Activated T-cell treated with anti-CD3 and anti-CD28 coated beads, Interleukin-2, amount 50 U/mL, for 72 hours (primary cell): ENCODE results near the gene SCGN. TPM values are rescaled to one million over a fixed set of nuclear protein-coding genes. Genes with fewer than 3 reads are reported as not detected.

Experiments
- ATAC-seq, 2 donors: fragments of 150-1000 bp; cut with Tn5 transposase; replicated peaks in 1 of 2; 2 replicates each; pipeline ENCODE4 v1.10.0; 2021; ENCODE audit warnings: moderate library complexity in 2 of 2, mild to moderate bottlenecking in 1 of 2
- DNase-seq, 2 donors: peaks; one replicate each; pipeline ENCODE4 v3.0.0; 2021 to 2022; ENCODE audit warnings: mixed read lengths in 1 of 2
- H3K27ac Mint-ChIP-seq: one replicate; pipeline ENCODE4 v1.8.0; 2022; ENCODE audit warnings: mild to moderate bottlenecking, moderate library complexity, mixed read lengths
- H3K27me3 Mint-ChIP-seq: one replicate; pipeline ENCODE4 v1.8.0; 2022; ENCODE audit warnings: low read depth, mixed read lengths
- H3K36me3 Mint-ChIP-seq, 2 donors: one replicate each; pipeline ENCODE4 v1.8.0; 2022; ENCODE audit warnings: mixed read lengths in 2 of 2, mild to moderate bottlenecking in 1 of 2; ENCODE audit not compliant: insufficient read depth in 2 of 2
- H3K4me1 Mint-ChIP-seq: one replicate; pipeline ENCODE4 v1.8.0; 2022; ENCODE audit warnings: low read depth, mixed read lengths
- H3K4me3 Mint-ChIP-seq, 2 donors: one replicate each; pipeline ENCODE4 v1.8.0; 2022; ENCODE audit warnings: mild to moderate bottlenecking in 2 of 2, mixed read lengths in 2 of 2, moderate library complexity in 2 of 2
- H3K9me3 Mint-ChIP-seq, 2 donors: one replicate each; pipeline ENCODE4 v1.8.0; 2022; ENCODE audit warnings: mixed read lengths in 2 of 2
- total RNA-seq, 2 donors: library from RNA; stranded (reverse); gene quantifications; one replicate each; pipeline ENCODE4 v1.2.3, GENCODE V29; 2022

Gene SCGN
- total RNA-seq, 2 donors from 2014 or later: not detected

- Mint-ChIP-seq H3K9me3 (peaks cover 0 to 2% of the 10 kb centered on the region in 2 donors), H3K4me3 (no peak overlapping the region), H3K36me3 (no peaks in the 10 kb centered on the region), H3K27ac (no peak overlapping the region), H3K4me1 (no peaks in the 10 kb centered on the region), H3K27me3 (peaks cover 39% of the 10 kb centered on the region)
- DNase-seq (no peak), ATAC-seq (no peak)
Measured at GRCh38 chr6:25681848-25682247, 29.8 kb downstream of the SCGN start.

GRCh38 chr6:25682324-25682723 lies 30.3 kb downstream of the SCGN start:
- Mint-ChIP-seq H3K27me3 (peaks cover 39% of the 10 kb centered on the region), H3K4me1 (no peaks in the 10 kb centered on the region), H3K4me3 (no peak overlapping the region), H3K36me3 (no peaks in the 10 kb centered on the region), H3K27ac (no peak overlapping the region), H3K9me3 (peaks cover 0 to 2% of the 10 kb centered on the region in 2 donors)
- DNase-seq (no peak), ATAC-seq (no peak)

GRCh38 chr6:25684565-25684964 lies 32.5 kb downstream of the SCGN start:
- Mint-ChIP-seq H3K4me1 (no peaks in the 10 kb centered on the region), H3K27me3 (peaks cover 34% of the 10 kb centered on the region), H3K36me3 (no peaks in the 10 kb centered on the region), H3K27ac (no peak overlapping the region), H3K9me3 (peaks cover 0 to 2% of the 10 kb centered on the region in 2 donors), H3K4me3 (no peak overlapping the region)
- no peak for DNase-seq
- no peak for ATAC-seq

GRCh38 chr6:25685251-25685650 lies 33.2 kb downstream of the SCGN start:
- Mint-ChIP-seq H3K27me3 (peaks cover 34% of the 10 kb centered on the region), H3K36me3 (no peaks in the 10 kb centered on the region), H3K9me3 (peaks cover 0 to 2% of the 10 kb centered on the region in 2 donors), H3K4me1 (no peaks in the 10 kb centered on the region), H3K4me3 (no peak overlapping the region), H3K27ac (no peak overlapping the region)
- DNase-seq: no peak
- no peak for ATAC-seq

- no peak overlapping the region for H3K4me3 Mint-ChIP-seq
- no peaks in the 10 kb centered on the region for H3K4me1 Mint-ChIP-seq
- ATAC-seq (no peak), DNase-seq (no peak)
- H3K9me3 Mint-ChIP-seq: peaks cover 0 to 2% of the 10 kb centered on the region in 2 donors
- peaks cover 32% of the 10 kb centered on the region for H3K27me3 Mint-ChIP-seq
- no peak overlapping the region for H3K27ac Mint-ChIP-seq
- H3K36me3 Mint-ChIP-seq: no peaks in the 10 kb centered on the region
Measured at GRCh38 chr6:25685896-25686295, 33.9 kb downstream of the SCGN start.

- no peak overlapping the region for H3K27ac Mint-ChIP-seq
- DNase-seq (no peak), ATAC-seq (no peak)
- H3K36me3 Mint-ChIP-seq: no peaks in the 10 kb centered on the region
- no peak overlapping the region for H3K4me3 Mint-ChIP-seq
- peaks cover 35% of the 10 kb centered on the region for H3K27me3 Mint-ChIP-seq
- H3K9me3 Mint-ChIP-seq: peaks cover 0 to 2% of the 10 kb centered on the region in 2 donors
- no peaks in the 10 kb centered on the region for H3K4me1 Mint-ChIP-seq
Measured at GRCh38 chr6:25686856-25687255, 34.8 kb downstream of the SCGN start.

GRCh38 chr6:25689966-25690365 lies 38.0 kb downstream of the SCGN start:
- DNase-seq (no peak), ATAC-seq (no peak)
- peaks cover 33% of the 10 kb centered on the region for H3K27me3 Mint-ChIP-seq
- H3K4me3 Mint-ChIP-seq: no peak overlapping the region
- H3K9me3 Mint-ChIP-seq: peaks cover 0 to 2% of the 10 kb centered on the region in 2 donors
- H3K36me3 Mint-ChIP-seq: no peaks in the 10 kb centered on the region
- H3K4me1 Mint-ChIP-seq: no peaks in the 10 kb centered on the region
- no peak overlapping the region for H3K27ac Mint-ChIP-seq

- DNase-seq: no peak
- Mint-ChIP-seq H3K9me3 (no peaks in the 10 kb centered on the region), H3K4me3 (no peak overlapping the region), H3K27me3 (peaks cover 33% of the 10 kb centered on the region), H3K36me3 (no peaks in the 10 kb centered on the region), H3K27ac (no peak overlapping the region), H3K4me1 (no peaks in the 10 kb centered on the region)
- no peak for ATAC-seq
Measured at GRCh38 chr6:25691894-25692293, 39.9 kb downstream of the SCGN start.

GRCh38 chr6:25692472-25692871 lies 40.5 kb downstream of the SCGN start:
- ATAC-seq (no peak), DNase-seq (no peak)
- H3K27me3 Mint-ChIP-seq: peaks cover 39% of the 10 kb centered on the region
- H3K9me3 Mint-ChIP-seq: no peaks in the 10 kb centered on the region
- no peaks in the 10 kb centered on the region for H3K4me1 Mint-ChIP-seq
- no peak overlapping the region for H3K4me3 Mint-ChIP-seq
- H3K27ac Mint-ChIP-seq: no peak overlapping the region
- no peaks in the 10 kb centered on the region for H3K36me3 Mint-ChIP-seq

- Mint-ChIP-seq H3K4me1 (no peaks in the 10 kb centered on the region), H3K27me3 (peaks cover 47% of the 10 kb centered on the region), H3K27ac (no peak overlapping the region), H3K9me3 (no peaks in the 10 kb centered on the region), H3K4me3 (no peak overlapping the region), H3K36me3 (peaks cover 0 to 1% of the 10 kb centered on the region in 2 donors)
- no peak for ATAC-seq
- no peak for DNase-seq
Measured at GRCh38 chr6:25694366-25694765, 42.4 kb downstream of the SCGN start.

GRCh38 chr6:25695671-25696070 lies 43.7 kb downstream of the SCGN start:
- H3K27ac Mint-ChIP-seq: no peak overlapping the region
- ATAC-seq (no peak), DNase-seq (no peak)
- H3K27me3 Mint-ChIP-seq: peaks cover 38% of the 10 kb centered on the region
- no peaks in the 10 kb centered on the region for H3K4me1 Mint-ChIP-seq
- H3K9me3 Mint-ChIP-seq: no peaks in the 10 kb centered on the region
- no peak overlapping the region for H3K4me3 Mint-ChIP-seq
- peaks cover 0 to 1% of the 10 kb centered on the region in 2 donors for H3K36me3 Mint-ChIP-seq

- Mint-ChIP-seq H3K4me3 (no peak overlapping the region), H3K9me3 (no peaks in the 10 kb centered on the region), H3K27me3 (peaks cover 26% of the 10 kb centered on the region), H3K27ac (no peak overlapping the region), H3K4me1 (no peaks in the 10 kb centered on the region), H3K36me3 (peaks cover 0 to 1% of the 10 kb centered on the region in 2 donors)
- ATAC-seq: no peak
- DNase-seq: no peak
Measured at GRCh38 chr6:25697537-25698340, 45.7 kb downstream of the SCGN start.

GRCh38 chr6:25698631-25699030 lies 46.6 kb downstream of the SCGN start:
- Mint-ChIP-seq H3K4me3 (no peak overlapping the region), H3K27ac (no peak overlapping the region), H3K36me3 (peaks cover 0 to 1% of the 10 kb centered on the region in 2 donors), H3K9me3 (no peaks in the 10 kb centered on the region), H3K4me1 (no peaks in the 10 kb centered on the region), H3K27me3 (peaks cover 26% of the 10 kb centered on the region)
- DNase-seq (no peak), ATAC-seq (no peak)

- DNase-seq (no peak), ATAC-seq (no peak)
- Mint-ChIP-seq H3K27me3 (peaks cover 26% of the 10 kb centered on the region), H3K9me3 (no peaks in the 10 kb centered on the region), H3K27ac (no peak overlapping the region), H3K36me3 (peaks cover 0 to 1% of the 10 kb centered on the region in 2 donors), H3K4me3 (no peak overlapping the region), H3K4me1 (no peaks in the 10 kb centered on the region)
Measured at GRCh38 chr6:25699649-25700048, 47.6 kb downstream of the SCGN start.
